RWPE2 (cell line): ENCODE data around the gene FBXO30.

Source experiments
- ATAC-seq: fragments of 200-7000 bp; cut with Tn5 transposase; 3 replicates; pipeline ENCODE4 v1.9.1; 2021; ENCODE audit warnings: low read depth
- DNase-seq: peaks from one replicate; pipeline ENCODE4 v3.0.0-alpha.2; 2020; ENCODE audit warnings: low spot score
- H3K27ac ChIP-seq: fragments of 450-650 bp; 2 replicates; pipeline ENCODE4 v1.5.1; 2017; ENCODE audit warnings: mild to moderate bottlenecking; ENCODE audit not compliant: poor library complexity, severe bottlenecking
- H3K27me3 ChIP-seq: fragments of 250-450 bp; sonication (Bioruptor Pico); 2 replicates; pipeline ENCODE4 v1.5.1; 2021; ENCODE audit warnings: mild to moderate bottlenecking, moderate library complexity; ENCODE audit not compliant: insufficient read depth, poor library complexity, severe bottlenecking
- H3K36me3 ChIP-seq: fragments of 250-450 bp; sonication (Bioruptor Pico); 2 replicates; pipeline ENCODE4 v1.5.1; 2020; ENCODE audit warnings: low read depth, mild to moderate bottlenecking, moderate library complexity
- H3K4me1 ChIP-seq: fragments of 250-450 bp; sonication (Bioruptor Pico); 2 replicates; pipeline ENCODE4 v1.5.1; 2021; ENCODE audit warnings: mild to moderate bottlenecking, moderate library complexity; ENCODE audit not compliant: insufficient read depth, poor library complexity, severe bottlenecking
- H3K4me3 ChIP-seq: fragments of 250-450 bp; sonication (Bioruptor Pico); 2 replicates; pipeline ENCODE4 v1.5.1; 2021; ENCODE audit warnings: mild to moderate bottlenecking, moderate library complexity; ENCODE audit not compliant: severe bottlenecking
- H3K9me3 ChIP-seq: fragments of 250-450 bp; sonication (Bioruptor Pico); 2 replicates; pipeline ENCODE4 v1.5.1; 2021; ENCODE audit warnings: mild to moderate bottlenecking, moderate library complexity; ENCODE audit not compliant: severe bottlenecking
- CTCF ChIP-seq: fragments of 450-650 bp; IDR thresholded peaks from one replicate; pipeline ENCODE4 v1.5.1; 2017; ENCODE audit warnings: mild to moderate bottlenecking, moderate library complexity; ENCODE audit not compliant: poor library complexity, severe bottlenecking

Gene FBXO30

GRCh38 chr6:145850671-145851070 lies 36.1 kb upstream of the FBXO30 start:
- ATAC-seq = no peak
- H3K27ac ChIP-seq = no peak overlapping the region
- H3K36me3 ChIP-seq = no peaks in the 10 kb centered on the region
- H3K27me3 ChIP-seq = no peaks in the 10 kb centered on the region
- no peak for DNase-seq
- H3K4me3 ChIP-seq = no peak overlapping the region
- TF ChIP-seq CTCF = no peak
- H3K9me3 ChIP-seq = no peaks in the 10 kb centered on the region
- H3K4me1 ChIP-seq = no peaks in the 10 kb centered on the region

- Histone ChIP-seq H3K27me3 (no peaks in the 10 kb centered on the region), H3K36me3 (no peaks in the 10 kb centered on the region), H3K4me3 (no peak overlapping the region), H3K4me1 (no peaks in the 10 kb centered on the region), H3K9me3 (no peaks in the 10 kb centered on the region), H3K27ac (no peak overlapping the region)
- TF ChIP-seq CTCF = no peak
- ATAC-seq (no peak), DNase-seq (no peak)
These were observed 33.9 kb upstream of the FBXO30 start for GRCh38 chr6:145848541-145848940.

- no peak for DNase-seq
- no peaks in the 10 kb centered on the region for H3K4me1 ChIP-seq
- H3K4me3 ChIP-seq = no peak overlapping the region
- no peaks in the 10 kb centered on the region for H3K9me3 ChIP-seq
- no peak overlapping the region for H3K27ac ChIP-seq
- H3K27me3 ChIP-seq = no peaks in the 10 kb centered on the region
- no peak for TF ChIP-seq CTCF
- no peak for ATAC-seq
- no peaks in the 10 kb centered on the region for H3K36me3 ChIP-seq
These were observed 31.0 kb upstream of the FBXO30 start for GRCh38 chr6:145845557-145845956.

- Histone ChIP-seq H3K4me1 (no peaks in the 10 kb centered on the region), H3K27ac (no peak overlapping the region), H3K4me3 (no peak overlapping the region), H3K36me3 (no peaks in the 10 kb centered on the region), H3K27me3 (no peaks in the 10 kb centered on the region), H3K9me3 (no peaks in the 10 kb centered on the region)
- ATAC-seq (no peak), DNase-seq (no peak)
- no peak for TF ChIP-seq CTCF
These were observed 30.4 kb upstream of the FBXO30 start for GRCh38 chr6:145844933-145845540.

GRCh38 chr6:145842693-145843546 lies 28.3 kb upstream of the FBXO30 start:
- TF ChIP-seq CTCF = no peak
- no peak overlapping the region for H3K4me3 ChIP-seq
- DNase-seq (no peak), ATAC-seq (no peak)
- H3K4me1 ChIP-seq = no peaks in the 10 kb centered on the region
- H3K27ac ChIP-seq = no peak overlapping the region
- H3K9me3 ChIP-seq = no peaks in the 10 kb centered on the region
- no peaks in the 10 kb centered on the region for H3K27me3 ChIP-seq
- H3K36me3 ChIP-seq = no peaks in the 10 kb centered on the region
